Left forelimb (tissue), 1 donor: ENCODE data around the gene SPSB3.
A peak's percentile ranks its signal among the peaks of the same experiment; 100 is the strongest.

Experiments used
- DNase-seq: peaks from one replicate; pipeline ENCODE4 v3.0.0-alpha.2; 2018; ENCODE audit warnings: low spot score

SPSB3 gene

DNA sequence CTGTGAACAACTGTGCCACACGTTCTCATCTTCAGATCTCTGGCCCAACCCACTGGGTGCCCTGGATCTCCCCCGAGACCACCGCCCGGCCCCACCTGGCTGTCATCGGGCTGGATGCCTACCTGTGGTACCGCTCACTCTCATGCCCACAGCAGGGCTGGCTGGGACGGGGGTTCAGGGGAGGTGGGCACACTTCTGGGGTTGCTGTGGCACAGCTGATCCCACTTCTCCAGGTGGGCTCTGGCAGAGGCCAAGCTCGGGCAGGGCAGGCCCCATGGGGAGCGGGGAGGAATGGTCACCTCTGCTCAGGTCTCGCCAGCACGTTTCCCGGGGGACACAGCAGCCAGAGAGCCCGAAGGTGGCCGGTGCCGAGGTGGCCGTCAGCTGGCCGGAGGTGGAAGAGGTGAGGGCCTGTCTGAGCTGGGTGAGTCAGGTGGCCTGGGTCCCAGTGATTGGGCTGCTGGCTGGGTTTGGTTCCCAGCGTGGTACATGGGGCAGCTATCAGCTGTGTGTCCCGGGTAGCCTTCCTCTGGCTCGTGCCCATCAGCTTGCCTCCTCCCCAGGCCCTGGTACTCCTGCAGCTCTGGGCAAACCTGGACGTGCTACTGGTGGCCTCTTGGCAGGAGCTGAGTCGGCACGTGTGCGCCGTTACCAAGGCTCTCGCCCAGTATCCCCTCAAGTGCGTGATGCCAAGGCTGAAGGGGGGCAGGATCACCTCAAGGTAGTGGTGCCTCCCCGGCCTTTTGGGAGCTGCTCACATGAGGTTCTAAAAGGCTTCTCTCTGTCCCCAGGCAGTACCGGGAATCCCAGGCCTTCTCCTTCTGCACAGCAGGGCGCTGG lies 7.1 kb downstream of the SPSB3 start:
- DNase-seq, result no peak

DNA sequence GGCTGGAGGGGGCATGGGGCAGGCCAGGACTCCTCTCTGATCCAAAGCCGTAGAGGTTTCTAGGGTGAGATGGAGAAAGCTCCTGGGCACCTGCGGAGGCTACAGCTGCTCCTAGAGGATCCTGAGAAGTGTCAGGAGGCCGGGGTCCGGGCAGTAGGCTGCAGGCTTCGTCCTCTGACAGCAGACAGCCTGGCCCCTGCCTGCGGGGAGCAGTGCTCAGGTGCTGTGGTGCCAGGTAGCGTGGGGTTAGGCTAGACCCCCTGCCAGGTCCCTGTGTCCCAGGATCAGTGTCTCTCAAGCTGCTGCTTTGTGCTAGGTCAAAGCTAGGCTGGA lies 8.0 kb downstream of the SPSB3 start:
- DNase-seq, result no peak

DNA sequence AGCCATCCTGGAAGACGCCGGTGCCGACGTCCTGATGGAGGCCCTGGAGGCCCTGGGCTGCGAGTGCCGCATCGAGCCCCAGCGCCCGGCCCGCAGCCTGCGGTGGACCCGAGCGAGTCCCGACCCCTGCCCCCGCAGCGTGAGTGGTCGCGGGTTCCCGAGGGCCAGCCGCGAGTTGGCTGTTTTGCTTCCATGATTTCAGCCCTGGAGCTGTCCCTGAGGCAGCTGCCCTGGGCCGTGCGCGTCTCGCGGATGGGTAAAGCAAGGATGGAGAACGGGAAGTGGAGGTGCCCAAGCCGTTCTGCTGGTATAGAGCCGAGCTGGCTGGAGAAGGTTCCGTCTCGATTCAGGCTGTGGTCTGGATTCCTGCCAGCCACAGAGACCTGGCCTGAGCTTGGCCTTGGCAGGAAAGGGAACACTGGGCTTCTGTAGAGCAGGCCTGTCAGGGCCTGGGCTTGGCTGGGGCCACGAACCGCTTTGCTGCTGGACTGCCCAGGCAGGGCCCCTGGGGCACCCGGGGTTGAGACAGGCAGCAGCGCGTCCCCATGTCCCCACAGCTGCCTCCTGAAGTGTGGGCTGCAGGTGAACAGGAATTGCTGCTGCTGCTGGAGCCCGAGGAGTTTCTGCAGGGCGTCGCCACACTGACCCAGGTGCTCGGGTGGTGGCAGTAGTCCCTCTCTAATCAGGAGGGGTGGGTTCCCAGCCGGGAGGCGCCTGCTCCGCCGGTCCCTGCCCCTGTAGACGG lies 8.5 kb downstream of the SPSB3 start:
- no peak for DNase-seq

DNA sequence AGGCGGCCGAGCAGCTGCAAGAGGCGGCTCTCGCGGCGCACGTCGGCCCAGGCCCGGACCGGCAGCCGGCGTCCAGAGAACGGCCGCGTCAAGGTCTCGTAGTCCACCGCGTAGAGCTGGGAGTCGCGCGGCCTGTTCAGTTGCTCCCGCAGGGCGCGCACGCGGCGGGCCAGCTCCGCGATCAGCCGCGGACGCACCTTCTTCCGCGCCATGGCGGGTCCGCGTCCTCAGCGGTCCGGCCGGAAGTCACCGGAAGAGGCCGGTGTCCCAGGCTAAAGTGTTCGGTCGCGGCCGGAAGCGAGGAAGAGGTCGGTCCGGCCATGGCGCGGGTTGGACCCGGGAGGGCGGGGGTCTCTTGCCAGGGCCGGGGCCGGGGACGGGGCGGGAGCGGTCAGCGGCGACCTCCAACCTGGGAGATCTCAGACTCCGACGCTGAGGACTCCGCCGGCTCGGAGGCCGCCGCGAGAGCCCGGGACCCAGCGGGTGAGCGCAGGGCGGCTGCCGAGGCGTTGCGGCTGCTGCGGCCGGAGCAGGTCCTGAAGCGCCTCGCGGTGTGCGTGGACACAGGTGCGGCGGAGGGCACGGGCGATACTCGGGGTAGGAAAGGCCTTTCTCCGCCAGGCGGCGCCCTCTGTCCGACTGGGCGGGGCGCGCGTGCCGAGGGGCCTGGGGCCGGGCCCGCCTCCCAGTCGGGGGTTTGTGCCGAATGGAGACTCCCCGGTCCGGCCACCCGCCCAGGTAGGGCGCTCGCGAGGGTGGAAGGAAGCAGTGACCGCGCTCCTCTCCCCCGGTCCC lies 9.3 kb downstream of the SPSB3 start, which contains the start of gene MRPS34:
MRPS34 (minus strand) TSS at position 227 of the 795 bp plus-strand sequence; CDS start at position 212, 15 bp downstream.
- DNase-seq, result peak; percentile 89

GRCh38 chr16:1772362-1772907 lies 9.9 kb downstream of the SPSB3 start, which contains the start of gene EME2:
EME2 (plus strand) TSS chr16:1772810; CDS start chr16:1773228, 418 bp downstream.
- no peak for DNase-seq

DNA sequence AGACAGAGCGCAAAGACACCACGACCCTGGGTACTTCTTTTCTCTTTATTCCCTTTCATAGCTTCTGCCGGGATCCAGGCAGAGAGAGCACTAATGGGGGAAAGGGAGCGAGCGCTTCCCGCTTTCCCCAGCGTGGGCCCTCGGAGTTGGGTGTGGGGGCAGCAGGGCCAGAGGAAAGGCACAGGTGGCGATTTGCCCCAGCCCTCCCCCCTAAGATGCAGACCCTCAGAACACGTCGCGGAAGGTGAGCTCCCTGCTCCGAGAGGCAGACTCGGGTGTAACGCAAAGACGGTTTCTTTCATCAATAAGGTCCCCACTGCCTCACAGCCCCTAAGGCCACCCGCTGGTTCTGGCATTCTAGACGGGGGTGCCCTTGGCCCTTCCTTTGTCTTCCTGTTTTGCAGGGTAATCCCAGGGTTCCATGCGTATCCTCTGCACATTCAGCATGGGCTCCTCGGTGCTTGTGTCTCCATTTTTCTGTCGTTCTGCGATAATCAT lies 10.5 kb downstream of the SPSB3 start:
- no peak for DNase-seq

DNA sequence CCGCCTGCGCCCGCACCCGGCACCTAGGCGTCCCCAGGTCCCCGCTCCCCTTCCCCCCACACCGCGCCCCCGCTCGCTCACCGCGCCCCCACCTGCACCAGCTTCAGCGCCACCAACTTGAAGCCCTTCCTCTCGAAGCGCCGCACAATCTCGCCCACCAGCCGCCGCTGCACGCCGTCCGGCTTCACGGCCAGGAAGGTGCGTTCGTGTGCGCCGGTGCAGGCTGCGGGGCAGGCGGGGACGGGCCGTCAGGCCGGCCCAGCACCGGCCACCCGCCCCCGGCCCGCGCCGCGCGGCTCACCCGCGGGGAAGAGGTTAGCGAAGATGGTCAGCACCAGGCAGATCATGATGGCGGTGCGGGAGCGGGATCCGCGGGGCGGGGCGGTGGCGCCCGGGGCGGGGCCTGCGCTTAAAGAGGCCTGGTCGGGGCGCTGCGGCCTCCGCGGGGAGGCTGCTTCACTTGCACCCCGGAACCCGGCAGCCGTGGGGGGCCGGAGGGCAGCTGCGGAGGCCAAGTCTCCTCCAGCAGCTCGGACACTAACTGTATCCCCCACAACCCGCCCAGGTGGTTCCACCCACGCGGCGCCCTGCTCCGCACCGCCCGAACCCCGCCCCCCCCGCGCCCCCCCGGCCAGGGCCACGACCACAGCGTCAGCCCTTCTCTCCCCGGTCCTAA lies 11.0 kb downstream of the SPSB3 start, which contains the start of gene NME3:
NME3 (minus strand) TSS at position 356 of the 676 bp plus-strand sequence; CDS start at position 347, 9 bp downstream.
- DNase-seq, result peak; percentile 90

DNA sequence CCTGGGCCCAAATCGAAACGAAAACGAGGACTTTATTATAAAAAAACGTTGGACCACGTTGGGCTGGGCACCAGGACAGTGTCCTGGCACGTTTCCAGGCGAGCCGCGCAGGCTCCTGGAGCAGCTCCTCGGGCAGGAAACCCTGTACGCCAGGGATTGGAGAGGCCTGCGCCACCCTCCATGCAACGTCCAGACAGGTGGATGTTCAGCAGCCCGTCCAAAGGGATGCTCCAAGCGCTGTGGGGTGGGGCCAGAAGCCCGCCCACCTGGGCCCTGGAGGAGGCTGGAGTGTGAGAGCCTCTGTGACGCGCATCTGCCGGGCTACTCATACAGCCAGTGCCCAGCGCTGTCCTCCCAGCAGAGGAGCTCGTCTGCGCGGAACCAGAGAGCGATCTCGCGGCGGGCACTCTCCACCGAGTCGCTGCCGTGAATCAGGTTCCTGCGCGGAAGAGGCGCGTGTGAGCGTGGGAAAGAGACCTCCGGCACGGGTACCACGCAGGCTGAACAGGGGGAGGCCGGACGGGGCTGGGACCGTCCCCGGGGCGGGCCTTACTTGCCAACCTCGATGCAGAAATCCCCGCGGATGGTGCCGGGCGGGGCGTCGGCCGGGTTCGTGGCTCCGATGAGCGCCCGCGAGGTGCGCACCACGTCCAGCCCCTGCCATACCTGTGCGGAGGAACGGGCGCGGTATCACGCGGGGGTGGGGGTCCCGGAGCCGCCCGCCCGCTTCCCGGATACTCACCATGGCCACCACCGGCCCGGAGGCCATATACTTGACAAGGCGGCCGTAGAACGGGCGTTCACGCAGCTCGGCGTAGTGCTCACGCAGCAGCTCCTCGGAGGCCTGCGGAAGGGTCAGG lies 11.8 kb downstream of the SPSB3 start:
- no peak for DNase-seq

DNA sequence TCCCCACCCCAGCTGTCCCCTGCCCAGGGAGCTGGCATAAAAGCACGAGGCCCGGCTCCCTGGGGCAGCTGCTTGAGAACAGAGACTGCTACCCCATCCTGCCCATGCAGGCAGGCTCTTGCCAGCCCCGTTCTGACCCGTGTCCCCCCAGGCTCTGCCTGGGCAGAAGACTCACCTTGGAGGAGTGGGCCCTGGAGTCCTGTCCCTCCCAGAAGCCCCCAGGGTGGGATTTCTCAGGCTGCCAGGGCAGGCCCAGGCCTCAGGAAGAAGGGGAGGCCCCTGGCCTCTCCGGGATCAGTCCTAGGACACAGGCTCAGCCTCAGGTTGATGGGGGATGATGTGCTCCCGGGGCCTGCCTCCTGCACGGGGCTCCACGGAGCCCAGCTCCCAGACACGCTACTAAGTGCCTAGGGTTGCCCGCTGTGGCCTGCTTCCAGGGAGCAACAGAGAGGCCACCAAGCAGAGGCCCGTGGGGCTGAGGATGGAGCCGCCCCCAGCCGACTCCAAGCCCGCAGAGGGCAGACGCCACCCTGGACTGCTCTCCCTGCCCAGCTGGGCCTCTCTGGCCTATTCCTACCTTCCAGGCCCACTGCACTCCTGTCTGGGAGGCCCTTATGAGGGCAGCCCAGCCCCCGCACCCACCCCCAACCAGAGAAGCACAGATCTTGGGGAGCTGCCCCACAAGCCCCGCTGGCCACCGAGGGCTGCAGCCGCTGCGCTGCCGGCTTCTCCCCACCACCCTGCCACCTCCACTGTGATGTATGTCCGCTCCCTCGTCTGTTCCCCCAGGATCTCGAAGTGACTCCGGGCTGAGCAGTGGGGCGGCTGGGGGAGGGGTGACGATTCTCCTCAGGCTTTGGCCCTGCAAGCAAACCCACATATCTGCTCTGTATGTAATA lies 12.7 kb downstream of the SPSB3 start:
- DNase-seq, result no peak

DNA sequence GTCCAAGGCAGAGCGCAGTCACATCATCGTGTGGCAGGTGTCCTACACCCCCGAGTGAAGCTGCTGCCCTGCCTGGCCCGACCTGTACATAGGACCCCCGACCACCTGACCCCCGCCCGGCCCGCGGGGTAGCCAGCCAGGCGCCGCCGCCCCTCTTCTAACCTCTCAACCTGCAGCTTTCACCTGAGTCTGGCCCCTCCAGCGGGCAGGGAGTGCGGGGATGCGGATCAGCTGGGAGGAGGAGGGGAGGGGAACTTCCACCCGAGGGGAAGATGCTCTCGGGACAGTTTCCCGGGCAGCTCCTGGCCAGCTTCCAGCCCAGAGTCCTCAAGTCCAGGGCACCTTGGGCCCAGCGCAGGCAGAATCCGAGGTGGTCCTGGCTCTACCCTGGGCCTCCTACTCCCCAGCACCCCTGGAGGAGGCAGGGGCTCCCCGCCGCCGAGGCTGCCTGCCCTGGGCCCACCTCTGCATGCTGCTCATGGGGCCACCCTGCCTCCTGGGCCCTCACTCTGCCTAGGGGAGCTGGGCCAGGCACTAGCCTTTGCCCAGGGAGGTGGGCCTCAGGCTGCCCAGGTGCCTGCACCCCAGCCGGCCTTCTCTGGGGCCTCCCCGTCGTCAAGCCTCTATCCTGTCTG lies 13.5 kb downstream of the SPSB3 start:
- DNase-seq, result no peak

DNA sequence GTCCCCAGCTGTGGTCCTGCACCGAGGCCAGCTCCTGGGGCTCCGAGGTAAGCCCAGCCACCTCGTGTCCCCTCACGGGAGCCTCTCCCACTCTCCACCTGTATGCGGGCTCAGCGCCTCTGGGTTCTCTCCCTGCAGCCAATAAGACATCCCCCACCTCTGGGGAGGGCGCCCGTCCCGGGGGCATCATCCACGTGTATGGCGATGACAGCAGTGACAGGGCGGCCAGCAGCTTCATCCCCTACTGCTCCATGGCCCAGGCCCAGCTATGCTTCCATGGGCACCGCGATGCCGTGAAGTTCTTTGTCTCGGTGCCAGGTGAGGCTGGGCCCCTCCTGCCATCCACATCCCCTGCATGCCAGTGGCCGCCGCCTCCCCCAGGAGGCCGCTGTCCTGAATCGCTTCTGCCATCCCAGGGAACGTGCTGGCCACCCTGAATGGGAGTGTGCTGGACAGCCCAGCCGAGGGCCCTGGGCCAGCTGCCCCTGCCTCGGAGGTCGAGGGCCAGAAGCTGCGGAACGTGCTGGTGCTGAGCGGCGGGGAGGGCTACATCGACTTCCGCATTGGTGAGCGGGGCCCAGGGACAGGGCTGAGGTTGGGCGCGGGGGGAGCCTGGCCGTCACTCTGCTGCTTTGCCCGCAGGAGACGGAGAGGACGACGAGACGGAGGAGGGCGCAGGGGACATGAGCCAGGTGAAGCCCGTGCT lies 14.2 kb downstream of the SPSB3 start:
- no peak for DNase-seq

GRCh38 chr16:1767116-1767994 lies 15.0 kb downstream of the SPSB3 start:
- no peak for DNase-seq

DNA sequence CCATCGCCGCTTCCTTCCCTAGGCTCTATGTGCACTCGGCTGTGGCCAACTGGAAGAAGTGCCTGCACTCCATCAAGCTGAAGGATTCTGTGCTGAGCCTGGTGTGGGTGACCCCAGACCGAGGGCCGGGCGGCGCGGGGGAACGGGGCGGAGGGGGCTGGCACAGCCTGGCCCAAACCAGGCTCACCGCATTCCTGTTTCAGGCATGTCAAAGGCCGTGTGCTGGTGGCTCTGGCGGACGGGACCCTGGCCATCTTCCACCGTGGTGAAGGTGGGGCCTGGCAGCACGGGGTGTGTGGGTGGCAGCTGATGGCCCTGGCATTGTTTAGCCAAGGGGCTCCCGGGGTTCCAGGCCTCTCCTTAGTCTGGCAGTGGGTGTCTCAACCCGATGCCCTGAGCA lies 15.7 kb downstream of the SPSB3 start:
- no peak for DNase-seq

DNA sequence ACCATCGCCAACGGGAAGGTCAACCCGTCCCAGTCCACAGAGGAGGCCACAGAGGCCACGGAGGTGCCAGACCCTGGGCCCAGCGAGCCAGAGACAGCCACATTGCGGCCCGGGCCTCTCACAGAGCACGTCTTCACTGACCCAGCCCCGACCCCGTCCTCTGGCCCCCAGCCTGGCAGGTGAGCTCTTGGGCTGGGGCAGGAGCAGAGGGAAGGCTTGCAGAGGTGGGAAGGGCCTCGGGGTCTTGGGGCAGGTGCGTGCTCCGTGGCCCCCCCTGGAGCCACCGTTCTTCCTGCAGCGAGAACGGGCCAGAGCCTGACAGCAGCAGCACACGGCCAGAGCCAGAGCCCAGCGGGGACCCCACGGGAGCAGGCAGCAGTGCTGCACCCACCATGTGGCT lies 16.1 kb downstream of the SPSB3 start:
- DNase-seq, result no peak

GRCh38 chr16:1765826-1766225 lies 16.5 kb downstream of the SPSB3 start:
- no peak for DNase-seq

DNA sequence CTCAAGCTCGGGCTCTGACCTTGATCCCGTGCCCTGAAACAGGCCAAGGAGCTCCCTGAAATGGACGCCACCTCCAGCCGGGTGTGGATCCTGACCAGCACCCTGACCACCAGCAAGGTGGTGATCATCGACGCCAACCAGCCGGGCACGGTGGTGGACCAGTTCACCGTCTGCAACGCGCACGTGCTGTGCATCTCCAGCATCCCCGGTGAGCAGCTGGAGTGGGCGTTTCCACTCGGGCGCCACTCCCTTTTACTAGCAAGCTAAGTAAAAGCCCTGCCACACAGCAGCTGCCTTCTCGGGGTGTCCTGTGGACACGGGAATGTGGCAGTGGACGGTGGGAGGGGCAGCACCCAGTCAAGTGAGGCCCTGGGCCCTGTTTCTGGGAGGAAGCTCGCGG lies 17.4 kb downstream of the SPSB3 start:
- no peak for DNase-seq
